ENCODE results near the gene PRKCQ.

PRKCQ gene

DNA sequence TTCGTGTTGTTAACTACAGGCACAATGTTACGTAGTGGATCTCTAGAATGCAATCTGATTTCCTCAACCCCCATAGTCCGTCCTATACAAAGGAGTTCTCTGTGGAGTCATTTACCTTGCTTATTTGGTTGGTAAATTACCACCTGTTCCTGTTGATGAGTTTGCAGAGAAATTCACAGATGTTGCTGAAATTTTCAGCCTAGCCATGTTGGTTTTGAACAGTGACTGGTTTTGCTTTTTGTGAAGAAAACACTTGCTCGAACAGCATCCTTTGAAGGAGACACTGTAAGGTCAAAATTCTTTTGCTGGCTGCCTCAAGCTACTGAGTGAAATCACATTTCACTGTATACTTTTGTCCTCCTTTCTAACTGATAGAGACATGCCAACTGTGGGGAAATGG is 15.4 kb upstream of the PRKCQ start:
- no peaks in the 10 kb centered on the region for H3K36me3 ChIP-seq (ENCODE audit: insufficient read depth)
- H3K4me2 ChIP-seq = no peak overlapping the region
- H2AFZ ChIP-seq (ENCODE audit: low read depth) = no peak overlapping the region
- H3K4me1 ChIP-seq (ENCODE audit: low read depth, poor library complexity, severe bottlenecking) = peaks cover 20% of the 10 kb centered on the region
- no peak for TF ChIP-seq CTCF (conservative IDR thresholded peaks at IDR 0.05; ENCODE audit: low read depth, low read length)
- H4K20me1 ChIP-seq (ENCODE audit: insufficient read depth) = no peaks in the 10 kb centered on the region
- no peaks in the 10 kb centered on the region for H3K27me3 ChIP-seq (ENCODE audit: insufficient read depth, low read depth)
- H3K9ac ChIP-seq = no peak overlapping the region
- no peak overlapping the region for H3K4me3 ChIP-seq (IDR thresholded peaks at IDR 0.05; ENCODE audit: insufficient read depth, low read depth, low read length)
- no peak overlapping the region for H3K27ac ChIP-seq
- H3K79me2 ChIP-seq (ENCODE audit: insufficient read depth, low read depth) = no peaks in the 10 kb centered on the region

GRCh38 chr10:6593241-6593671 is 13.2 kb upstream of the PRKCQ start:
- no peak for TF ChIP-seq CTCF (conservative IDR thresholded peaks at IDR 0.05; ENCODE audit: low read depth, low read length)
- Histone ChIP-seq H2AFZ (ENCODE audit: low read depth) (no peak overlapping the region), H3K4me3 (IDR thresholded peaks at IDR 0.05; ENCODE audit: insufficient read depth, low read depth, low read length) (no peak overlapping the region), H3K4me2 (no peak overlapping the region), H3K9ac (no peak overlapping the region), H3K4me1 (ENCODE audit: low read depth, poor library complexity, severe bottlenecking) (peaks cover 20% of the 10 kb centered on the region), H3K79me2 (ENCODE audit: insufficient read depth, low read depth) (no peaks in the 10 kb centered on the region), H4K20me1 (ENCODE audit: insufficient read depth) (no peaks in the 10 kb centered on the region), H3K27ac (no peak overlapping the region), H3K27me3 (ENCODE audit: insufficient read depth, low read depth) (no peaks in the 10 kb centered on the region), H3K36me3 (ENCODE audit: insufficient read depth) (no peaks in the 10 kb centered on the region)

- H3K27me3 ChIP-seq (ENCODE audit: insufficient read depth, low read depth) = no peaks in the 10 kb centered on the region
- H4K20me1 ChIP-seq (ENCODE audit: insufficient read depth) = no peaks in the 10 kb centered on the region
- no peaks in the 10 kb centered on the region for H3K79me2 ChIP-seq (ENCODE audit: insufficient read depth, low read depth)
- 0 out of 2 replicates have a peak overlapping the region, but pooled peaks have one; percentile 1 for H2AFZ ChIP-seq (ENCODE audit: low read depth)
- no peak overlapping the region for H3K9ac ChIP-seq
- H3K4me1 ChIP-seq (ENCODE audit: low read depth, poor library complexity, severe bottlenecking) = peaks cover 20% of the 10 kb centered on the region
- no peak for TF ChIP-seq CTCF (conservative IDR thresholded peaks at IDR 0.05; ENCODE audit: low read depth, low read length)
- H3K4me2 ChIP-seq = peak overlapping the region; percentile 33; the same call in 1 of the 2 replicates
- no peaks in the 10 kb centered on the region for H3K36me3 ChIP-seq (ENCODE audit: insufficient read depth)
- H3K4me3 ChIP-seq (IDR thresholded peaks at IDR 0.05; ENCODE audit: insufficient read depth, low read depth, low read length) = no peak overlapping the region
- H3K27ac ChIP-seq = peak overlapping the region; percentile 49
Measured at GRCh38 chr10:6592080-6592479, 12.0 kb upstream of the PRKCQ start.

GRCh38 chr10:6591668-6592067 is 11.6 kb upstream of the PRKCQ start:
- Histone ChIP-seq H3K4me2 (peak overlapping the region; percentile 33; the same call in 1 of the 2 replicates), H3K27ac (peak overlapping the region; percentile 49; the same call in 1 of the 2 replicates), H3K9ac (no peak overlapping the region), H2AFZ (ENCODE audit: low read depth) (no peak overlapping the region), H4K20me1 (ENCODE audit: insufficient read depth) (no peaks in the 10 kb centered on the region), H3K4me3 (IDR thresholded peaks at IDR 0.05; ENCODE audit: insufficient read depth, low read depth, low read length) (no peak overlapping the region), H3K79me2 (ENCODE audit: insufficient read depth, low read depth) (no peaks in the 10 kb centered on the region), H3K4me1 (ENCODE audit: low read depth, poor library complexity, severe bottlenecking) (peaks cover 20% of the 10 kb centered on the region), H3K27me3 (ENCODE audit: insufficient read depth, low read depth) (no peaks in the 10 kb centered on the region), H3K36me3 (ENCODE audit: insufficient read depth) (no peaks in the 10 kb centered on the region)
- no peak for TF ChIP-seq CTCF (conservative IDR thresholded peaks at IDR 0.05; ENCODE audit: low read depth, low read length)
